GM19397 (cell line): ENCODE measurements around the gene MGMT.

ENCODE experiments used
- ATAC-seq: cut with Tn5 transposase; IDR thresholded peaks from one replicate; pipeline ENCODE4 v1.9.1; 2021; ENCODE audit warnings: mild to moderate bottlenecking, moderate library complexity; ENCODE audit not compliant: unreplicated experiment

Gene MGMT

DNA sequence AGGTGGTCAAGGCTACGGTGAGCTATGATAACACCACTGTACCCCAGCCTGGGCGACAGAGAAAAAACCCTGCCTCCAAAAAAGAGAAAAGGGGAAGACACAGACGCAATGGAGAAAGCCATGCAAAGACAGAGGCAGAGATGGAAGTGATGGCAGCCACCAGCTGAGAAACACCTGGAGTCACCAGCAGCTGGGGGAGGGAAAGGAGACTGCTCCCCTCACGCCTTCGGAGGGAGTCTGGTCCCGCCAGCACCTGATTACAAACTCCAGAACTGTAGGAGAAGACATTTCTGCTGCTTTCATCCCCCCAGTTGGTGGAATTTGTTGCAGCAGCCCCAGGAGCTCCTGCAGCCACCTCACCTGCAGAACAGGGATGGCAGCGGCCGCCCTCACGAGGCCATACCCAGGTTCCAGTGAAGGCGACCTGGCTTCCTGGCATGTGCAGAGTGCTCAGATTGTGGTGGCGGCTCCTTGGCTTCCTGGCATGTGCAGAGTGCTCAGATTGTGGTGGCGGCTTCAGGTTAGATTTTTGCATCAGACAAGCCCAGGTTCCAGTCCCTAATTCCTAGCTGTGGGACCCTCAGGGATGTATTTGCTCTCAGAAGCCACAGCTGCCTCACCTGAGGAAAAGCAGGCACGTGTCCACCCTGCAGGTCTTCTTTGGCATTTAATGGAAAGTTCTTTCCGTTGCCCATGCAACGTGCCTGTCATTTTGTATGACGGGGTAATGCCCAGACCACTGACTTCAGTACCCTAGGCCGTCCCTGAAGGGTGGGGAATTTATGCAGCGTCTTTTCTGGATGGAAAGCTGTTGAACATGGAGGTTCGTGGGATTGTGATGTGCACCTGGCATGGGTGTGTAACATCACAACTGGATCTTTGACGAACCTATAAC is 314.1 kb downstream of the MGMT start:
- ATAC-seq = no peak

DNA sequence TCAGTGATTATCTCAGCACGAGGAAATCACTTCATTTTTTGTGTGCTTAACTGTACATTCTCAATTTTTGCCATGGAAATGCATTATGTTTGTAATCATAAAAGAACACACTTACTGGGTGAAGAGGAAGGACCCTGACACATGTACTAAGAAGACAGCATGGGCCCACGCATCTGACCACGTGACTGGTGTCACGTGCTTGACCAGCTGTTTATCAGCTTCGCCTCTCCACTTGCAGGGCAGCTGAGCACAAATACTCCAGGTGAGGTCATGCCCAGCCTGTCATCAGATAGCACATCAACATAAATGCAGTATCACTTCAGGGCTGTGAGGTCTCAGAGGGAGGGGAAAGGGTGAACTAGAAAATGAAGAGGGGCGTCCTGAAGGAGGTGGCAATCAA is 317.2 kb downstream of the MGMT start:
- no peak for ATAC-seq

DNA sequence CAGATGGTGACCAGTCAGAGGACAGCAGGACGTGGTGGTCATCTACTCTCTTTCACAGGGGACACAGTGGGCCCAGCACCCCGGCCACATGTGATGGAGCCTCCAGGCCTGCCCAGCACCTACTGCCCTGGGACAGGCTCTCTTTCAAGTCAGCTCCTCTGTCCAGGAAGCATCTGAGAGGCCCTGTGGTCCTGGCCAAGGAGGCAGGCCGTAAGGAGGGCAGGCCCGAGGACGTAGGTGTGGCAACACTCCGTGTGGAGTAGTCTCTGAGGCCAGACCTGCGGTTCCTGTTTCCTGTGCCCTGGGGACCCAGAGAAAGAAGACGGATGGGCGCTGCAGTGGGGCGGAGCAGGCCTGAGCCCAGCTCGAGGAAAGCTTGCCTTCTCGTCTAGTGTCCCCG is 317.9 kb downstream of the MGMT start:
- ATAC-seq = no peak

DNA sequence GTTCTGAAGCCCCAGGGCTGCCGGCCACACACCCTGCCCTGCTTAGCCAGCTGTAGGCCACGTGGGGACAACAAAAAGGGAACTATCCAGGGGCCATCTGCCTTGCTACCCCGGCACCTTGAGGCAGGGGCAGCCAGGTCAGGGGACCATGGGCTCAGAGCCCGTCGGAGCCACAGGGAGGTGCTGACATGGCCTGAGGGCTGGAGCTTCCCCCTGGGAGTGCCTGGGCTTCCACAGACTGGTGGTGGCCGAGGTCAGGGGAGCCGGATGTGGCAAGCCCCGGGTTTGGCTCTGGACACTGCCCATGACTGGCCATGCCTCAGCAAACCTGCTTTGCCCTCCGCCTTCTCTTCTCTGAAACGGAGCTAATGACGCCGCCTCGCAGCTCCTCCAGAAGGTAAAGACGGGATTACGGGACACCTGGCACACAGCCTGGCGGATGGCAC is 318.5 kb downstream of the MGMT start:
- ATAC-seq = no peak

GRCh38 chr10:129786216-129786615 is 319.2 kb downstream of the MGMT start:
- no peak for ATAC-seq

- ATAC-seq = no peak
These were observed 320.5 kb downstream of the MGMT start for GRCh38 chr10:129787557-129787956.

GRCh38 chr10:129788215-129788614 is 321.2 kb downstream of the MGMT start:
- no peak for ATAC-seq

GRCh38 chr10:129790715-129791446 is 323.8 kb downstream of the MGMT start:
- no peak for ATAC-seq

DNA sequence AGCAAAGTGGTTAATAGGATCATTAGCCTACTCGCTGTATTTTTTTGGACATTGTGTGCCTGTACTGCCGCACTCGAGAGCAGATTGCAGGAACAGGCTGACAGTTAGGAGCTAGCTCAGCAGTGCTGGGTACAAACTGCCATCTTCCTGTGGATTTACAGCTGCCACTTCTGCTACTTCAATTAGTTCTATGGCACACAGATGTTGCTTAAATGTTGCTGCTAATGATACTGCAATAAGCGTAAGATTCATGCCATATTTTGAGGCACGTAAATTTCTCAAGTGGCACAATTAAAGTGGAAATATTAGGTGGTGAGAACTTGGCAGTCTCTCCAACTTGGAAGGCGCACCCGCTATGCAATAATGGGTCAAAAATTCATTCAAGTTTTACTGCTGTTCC is 325.1 kb downstream of the MGMT start:
- no peak for ATAC-seq

GRCh38 chr10:129792864-129793263 is 325.8 kb downstream of the MGMT start:
- no peak for ATAC-seq

DNA sequence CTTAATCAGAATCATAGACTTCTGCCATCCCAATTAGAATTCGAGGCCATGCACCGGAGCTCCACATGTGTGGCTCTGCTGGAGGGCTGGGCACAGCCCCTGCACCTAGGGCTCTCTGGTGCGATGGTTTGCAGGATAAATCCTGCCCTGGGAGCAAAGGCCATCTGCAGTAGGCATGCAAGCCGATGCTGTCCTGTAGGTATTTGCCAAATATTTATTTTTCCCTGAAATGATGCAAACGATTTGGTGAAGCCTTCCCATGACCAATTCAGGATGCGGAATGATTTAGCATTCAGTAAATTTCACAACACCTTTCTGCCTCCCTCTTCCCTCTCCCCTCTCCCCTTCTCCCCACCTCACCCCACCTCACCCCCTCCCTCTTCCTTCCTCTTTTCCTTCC is 326.4 kb downstream of the MGMT start:
- no peak for ATAC-seq

DNA sequence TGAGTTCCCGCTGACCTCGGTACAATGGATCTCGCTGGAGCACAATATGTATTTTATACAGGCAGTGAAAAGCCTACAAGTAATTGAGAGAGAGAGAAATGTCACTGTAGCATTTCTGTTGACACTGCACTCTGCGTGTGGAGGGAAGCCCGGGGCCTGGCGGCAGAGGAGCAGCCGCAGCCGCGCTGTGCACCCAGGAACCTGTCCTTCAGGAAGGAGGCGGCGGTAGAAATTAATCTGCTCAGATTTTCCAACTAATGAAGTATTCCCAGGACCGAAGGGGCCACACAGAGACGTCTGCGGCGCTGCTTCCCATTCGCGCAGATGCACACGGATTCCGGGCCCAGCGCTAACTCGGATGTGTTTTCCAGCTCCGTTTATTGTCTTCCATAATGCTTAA is 327.0 kb downstream of the MGMT start:
- ATAC-seq = no peak

DNA sequence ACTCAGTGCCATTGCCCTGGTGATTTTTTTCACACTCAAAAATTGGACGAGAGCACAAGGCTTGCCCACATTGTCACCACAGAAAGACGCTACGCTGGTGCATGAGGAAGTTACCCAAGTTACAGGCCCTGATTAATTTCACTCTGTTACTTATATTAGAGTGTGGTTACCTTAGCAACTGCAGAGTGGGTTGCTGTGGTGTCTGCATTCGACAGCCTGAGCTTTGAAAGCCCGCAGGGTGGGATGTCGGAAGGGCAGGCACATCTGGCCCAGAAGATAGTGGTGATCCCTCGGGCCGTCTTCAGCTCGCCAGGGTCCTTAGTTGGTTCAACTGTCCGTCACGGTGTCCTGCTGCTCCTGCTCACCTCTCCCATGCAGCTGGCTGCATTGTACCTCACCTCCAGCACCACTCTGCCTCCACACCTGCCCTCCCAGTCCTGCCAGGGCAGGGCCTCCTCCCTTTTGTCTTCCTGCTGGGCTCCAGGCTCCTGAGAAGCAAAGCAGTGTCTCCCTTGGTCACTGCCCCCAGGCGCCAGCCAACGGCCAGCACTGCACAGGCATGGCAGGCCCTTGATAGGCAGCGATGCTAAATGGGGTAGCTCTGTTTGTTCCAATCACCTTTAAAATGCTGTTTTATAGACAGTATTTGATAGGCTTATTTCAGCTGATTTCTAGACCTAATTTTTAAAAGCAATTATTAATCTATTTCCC is 329.8 kb downstream of the MGMT start:
- no peak for ATAC-seq

- ATAC-seq = no peak
These were observed 332.9 kb downstream of the MGMT start for GRCh38 chr10:129799942-129800341.

GRCh38 chr10:129800796-129801340 is 333.8 kb downstream of the MGMT start:
- ATAC-seq = no peak

GRCh38 chr10:129807211-129807610 is 340.2 kb downstream of the MGMT start:
- no peak for ATAC-seq

DNA sequence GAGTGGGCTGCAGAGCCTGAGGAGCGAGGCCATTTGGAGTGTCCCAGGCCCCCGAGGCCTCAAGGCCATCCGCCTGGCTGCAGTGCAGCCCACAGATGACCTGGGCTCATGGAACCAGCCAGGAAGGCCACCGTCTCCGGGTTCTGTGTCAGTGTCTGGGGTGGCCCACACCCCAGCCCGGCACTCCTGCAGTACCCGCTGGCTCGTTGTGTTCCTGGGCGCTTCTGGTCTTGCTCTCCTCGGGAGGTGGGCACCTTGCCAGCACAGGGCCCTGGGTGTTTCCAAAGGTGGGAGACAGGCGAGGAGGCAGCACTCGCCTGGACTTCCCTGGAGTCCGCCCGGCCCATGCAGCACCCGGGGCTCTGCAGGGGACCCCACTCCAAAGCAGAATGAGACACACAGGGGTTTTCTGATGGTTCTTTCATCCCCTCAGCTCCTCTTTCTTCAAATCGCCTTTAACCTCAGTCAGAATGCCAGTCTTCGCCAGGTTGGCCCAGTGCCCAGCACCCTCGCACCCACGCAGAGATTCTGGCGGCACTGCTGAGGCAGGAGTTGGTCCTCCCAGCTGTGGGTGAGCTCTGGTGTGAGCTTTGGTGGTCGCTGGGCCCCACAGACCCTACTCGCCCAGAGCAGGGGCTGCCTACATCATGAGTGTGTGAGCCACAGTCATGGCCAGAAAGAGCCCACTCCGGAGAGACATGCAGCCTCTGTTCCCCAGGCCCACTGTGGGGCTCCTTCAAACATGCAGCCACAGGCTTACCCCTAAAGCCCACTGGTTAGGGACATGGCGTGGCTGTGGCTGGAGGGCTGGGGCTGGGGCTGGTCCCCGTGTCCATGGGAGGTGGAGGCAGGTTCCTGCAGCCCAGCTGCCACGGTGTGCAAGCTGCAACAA is 341.3 kb downstream of the MGMT start:
- no peak for ATAC-seq

GRCh38 chr10:129809431-129809830 is 342.4 kb downstream of the MGMT start:
- no peak for ATAC-seq

- ATAC-seq = no peak
These were observed 342.8 kb downstream of the MGMT start for GRCh38 chr10:129809841-129810240.

DNA sequence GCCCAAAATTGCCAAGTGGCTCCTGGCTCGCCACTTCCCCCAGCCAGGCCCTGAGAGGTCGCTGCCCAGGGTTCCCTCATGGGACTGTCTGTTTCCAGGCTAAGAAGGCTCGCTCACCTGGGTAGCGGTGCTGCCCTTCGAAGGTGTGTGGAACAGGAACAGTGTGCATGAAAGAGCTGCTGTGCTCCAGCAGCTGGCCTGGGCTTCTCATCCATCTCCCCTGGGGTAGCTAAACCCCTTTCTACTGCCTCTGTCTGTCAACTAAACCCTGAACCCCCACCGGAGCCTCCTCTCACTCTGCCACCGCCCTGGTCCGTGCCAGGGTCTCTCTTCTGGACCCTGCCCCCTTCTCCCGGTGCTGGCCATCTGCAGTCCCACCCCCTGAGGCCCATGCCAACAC is 344.2 kb downstream of the MGMT start:
- ATAC-seq = no peak
